ENCODE results near the gene SYDE2.
"Not testable (repeated sequence)": the region's sequence is repeated elsewhere in the genome, so short reads cannot be mapped to it uniquely, and the experiment has no call there.

Gene SYDE2

GRCh38 chr1:85219853-85220610, 19.2 kb upstream of the SYDE2 start:
- no peak for DNase-seq (ENCODE audit: low read depth in 3 of 3, low spot score in 1 of 3)

- DNase-seq (ENCODE audit: low read depth in 3 of 3, low spot score in 1 of 3): no peak
Observed at GRCh38 chr1:85216697-85217096, 15.9 kb upstream of the SYDE2 start.

GRCh38 chr1:85214654-85215053, 13.8 kb upstream of the SYDE2 start:
- no peak for DNase-seq (ENCODE audit: low read depth in 3 of 3, low spot score in 1 of 3)

- DNase-seq (ENCODE audit: low read depth in 3 of 3, low spot score in 1 of 3): no peak
Observed at GRCh38 chr1:85208488-85208887, 7.7 kb upstream of the SYDE2 start.

- no peak for DNase-seq (ENCODE audit: low read depth in 3 of 3, low spot score in 1 of 3)
Observed at GRCh38 chr1:85203573-85204171, 2.9 kb upstream of the SYDE2 start.

- no peak for DNase-seq (ENCODE audit: low read depth in 3 of 3, low spot score in 1 of 3)
Observed at GRCh38 chr1:85202864-85203255, 2.0 kb upstream of the SYDE2 start.

- no peak for DNase-seq (ENCODE audit: low read depth in 3 of 3, low spot score in 1 of 3)
Observed at GRCh38 chr1:85202092-85202863, 1.5 kb upstream of the SYDE2 start.

- DNase-seq (ENCODE audit: low read depth in 3 of 3, low spot score in 1 of 3): peak; percentile 18 to 54 (median 43)
Observed at GRCh38 chr1:85201340-85202091, 700 bp upstream of the SYDE2 start.

GRCh38 chr1:85199667-85200462, 951 bp downstream of the SYDE2 start:
- no peak for DNase-seq (ENCODE audit: low read depth in 3 of 3, low spot score in 1 of 3)

GRCh38 chr1:85198864-85199263, 2.0 kb downstream of the SYDE2 start:
- DNase-seq (ENCODE audit: low read depth in 3 of 3, low spot score in 1 of 3): no peak

GRCh38 chr1:85196358-85196757, 4.5 kb downstream of the SYDE2 start:
- DNase-seq (ENCODE audit: low read depth in 3 of 3, low spot score in 1 of 3): no peak

GRCh38 chr1:85195703-85196102, 5.1 kb downstream of the SYDE2 start:
- DNase-seq (ENCODE audit: low read depth in 3 of 3, low spot score in 1 of 3): no peak

- DNase-seq (ENCODE audit: low read depth in 3 of 3, low spot score in 1 of 3): not testable (repeated sequence)
Observed at GRCh38 chr1:85192129-85192528, 8.7 kb downstream of the SYDE2 start.

- DNase-seq (ENCODE audit: low read depth in 3 of 3, low spot score in 1 of 3): no peak
Observed at GRCh38 chr1:85189120-85189519, 11.7 kb downstream of the SYDE2 start.

GRCh38 chr1:85188530-85188929, 12.3 kb downstream of the SYDE2 start:
- DNase-seq (ENCODE audit: low read depth in 3 of 3, low spot score in 1 of 3): no peak

- not testable (repeated sequence) for DNase-seq (ENCODE audit: low read depth in 3 of 3, low spot score in 1 of 3)
Observed at GRCh38 chr1:85187021-85187420, 13.8 kb downstream of the SYDE2 start.

GRCh38 chr1:85184245-85184644, 16.6 kb downstream of the SYDE2 start:
- no peak for DNase-seq (ENCODE audit: low read depth in 3 of 3, low spot score in 1 of 3)

GRCh38 chr1:85182700-85183099, 18.1 kb downstream of the SYDE2 start:
- DNase-seq (ENCODE audit: low read depth in 3 of 3, low spot score in 1 of 3): no peak

GRCh38 chr1:85180869-85181268, 19.9 kb downstream of the SYDE2 start:
- DNase-seq (ENCODE audit: low read depth in 3 of 3, low spot score in 1 of 3): no peak

GRCh38 chr1:85179522-85179921, 21.3 kb downstream of the SYDE2 start:
- DNase-seq (ENCODE audit: low read depth in 3 of 3, low spot score in 1 of 3): no peak

- no peak for DNase-seq (ENCODE audit: low read depth in 3 of 3, low spot score in 1 of 3)
Observed at GRCh38 chr1:85178396-85178795, 22.4 kb downstream of the SYDE2 start.
